Uterus (tissue), 4 donors: ENCODE data around the gene PLAGL1. TPM values are rescaled to one million over a fixed set of nuclear protein-coding genes. Genes with fewer than 3 reads are reported as not detected.

Experiments
- DNase-seq, 2 donors: peaks; one replicate each; pipeline ENCODE4 v3.0.0-alpha.2; 2019 to 2020
- H3K27ac ChIP-seq, 2 donors: fragments of 200-600 bp; sonication (generic); 1 replicate in 1 of 2; 2 replicates in 1 of 2; pipeline ENCODE4 v1.5.1; 2016 to 2018
- H3K27me3 ChIP-seq, 2 donors: fragments of 200-600 bp; sonication (generic); one replicate each; pipeline ENCODE4 v1.5.1; 2018 to 2019; ENCODE audit warnings: control low read depth in 1 of 2
- H3K36me3 ChIP-seq, 2 donors: fragments of 200-600 bp; sonication (generic); one replicate each; pipeline ENCODE4 v1.5.1; 2019; ENCODE audit warnings: control low read depth in 1 of 2
- H3K4me1 ChIP-seq, 2 donors: fragments of 200-600 bp; sonication (generic); one replicate each; pipeline ENCODE4 v1.5.1; 2018 to 2019; ENCODE audit warnings: control low read depth in 1 of 2
- H3K4me3 ChIP-seq, 2 donors: fragments of 200-600 bp; sonication (generic); 1 replicate in 1 of 2; 2 replicates in 1 of 2; pipeline ENCODE4 v1.5.1; 2018 to 2019; ENCODE audit warnings: mild to moderate bottlenecking in 1 of 2
- H3K9me3 ChIP-seq, 2 donors: fragments of 200-600 bp; sonication (generic); one replicate each; pipeline ENCODE4 v1.5.1; 2019; ENCODE audit warnings: control low read depth in 1 of 2
- CTCF ChIP-seq, 4 experiments: fragments of 200-600 bp in 2 of 4; fragments of 450-650 bp in 2 of 4; sonication (generic) in 2 of 4; IDR thresholded peaks; one replicate each; pipeline ENCODE4 v1.5.1; 2016 to 2019; ENCODE audit warnings: antibody characterized with exemption in 4 of 4, mild to moderate bottlenecking in 2 of 4, moderate library complexity in 1 of 4
- POLR2A ChIP-seq, 2 donors: fragments of 450-650 bp; IDR thresholded peaks; one replicate each; pipeline ENCODE4 v1.6.1; 2016; ENCODE audit warnings: antibody characterized with exemption in 2 of 2, mild to moderate bottlenecking in 1 of 2, moderate library complexity in 1 of 2
- intact Hi-C: fragments of 100-400 bp; cut with DNase I; formaldehyde crosslinking; loops from one replicate; pipeline ENCODE4 v1.15.1; 2023; ENCODE audit warnings: low total_unique reads
- total RNA-seq, 4 donors: library from RNA; depleted of rRNA in 3 of 4; stranded (reverse); fragments of >200 nt in 3 of 4; gene quantifications; one replicate each; pipeline versions ENCODE4 v1.1.0 to v1.2.4, GENCODE V29; 2014 to 2023
- donor health status: DM: yes; HTN: yes; CAD: no.

PLAGL1 gene
- total RNA-seq, 4 donors from 2014 or later = 8.7 to 76.9 (median 29.3) TPM

- Histone ChIP-seq H3K9me3 (no peaks in the 10 kb centered on the region), H3K36me3 (no peaks in the 10 kb centered on the region), H3K4me1 (no peaks in the 10 kb centered on the region), H3K27ac (peak overlapping the region; percentile 43 to 58), H3K27me3 (no peaks in the 10 kb centered on the region), H3K4me3 (no peak overlapping the region)
- TF ChIP-seq CTCF (IDR thresholded peaks at IDR 0.05) = no peak
- TF ChIP-seq POLR2A (IDR thresholded peaks at IDR 0.05) = no peak
- intact Hi-C loops = no loop called here
- DNase-seq = no peak
These were observed 37.4 kb downstream of the PLAGL1 start for GRCh38 chr6:143970456-143971218.

GRCh38 chr6:143969077-143969476 lies 39.0 kb downstream of the PLAGL1 start:
- Histone ChIP-seq H3K4me3 (no peak overlapping the region), H3K36me3 (no peaks in the 10 kb centered on the region), H3K27me3 (no peaks in the 10 kb centered on the region), H3K27ac (no peak overlapping the region), H3K4me1 (no peaks in the 10 kb centered on the region), H3K9me3 (no peaks in the 10 kb centered on the region)
- TF ChIP-seq CTCF (IDR thresholded peaks at IDR 0.05) (no peak), POLR2A (IDR thresholded peaks at IDR 0.05) (no peak)
- no peak for DNase-seq
- intact Hi-C loops = no loop called here

GRCh38 chr6:143967706-143968376 lies 40.2 kb downstream of the PLAGL1 start:
- Histone ChIP-seq H3K27me3 (no peaks in the 10 kb centered on the region), H3K4me3 (no peak overlapping the region), H3K4me1 (no peaks in the 10 kb centered on the region), H3K27ac (no peak overlapping the region), H3K36me3 (no peaks in the 10 kb centered on the region), H3K9me3 (no peaks in the 10 kb centered on the region)
- intact Hi-C loops = no loop called here
- no peak for DNase-seq
- TF ChIP-seq CTCF (IDR thresholded peaks at IDR 0.05) = no peak
- no peak for TF ChIP-seq POLR2A (IDR thresholded peaks at IDR 0.05)

- Histone ChIP-seq H3K9me3 (no peaks in the 10 kb centered on the region), H3K4me3 (no peak overlapping the region), H3K4me1 (no peaks in the 10 kb centered on the region), H3K27ac (no peak overlapping the region), H3K27me3 (no peaks in the 10 kb centered on the region), H3K36me3 (no peaks in the 10 kb centered on the region)
- no peak for DNase-seq
- intact Hi-C loops = no loop called here
- no peak for TF ChIP-seq POLR2A (IDR thresholded peaks at IDR 0.05)
- no peak for TF ChIP-seq CTCF (IDR thresholded peaks at IDR 0.05)
These were observed 41.7 kb downstream of the PLAGL1 start for GRCh38 chr6:143966312-143966711.

GRCh38 chr6:143965503-143966171 lies 42.4 kb downstream of the PLAGL1 start:
- H3K9me3 ChIP-seq = no peaks in the 10 kb centered on the region
- H3K4me3 ChIP-seq = no peak overlapping the region
- TF ChIP-seq POLR2A (IDR thresholded peaks at IDR 0.05) (no peak), CTCF (IDR thresholded peaks at IDR 0.05) (no peak)
- intact Hi-C loops = no loop called here
- H3K36me3 ChIP-seq = no peaks in the 10 kb centered on the region
- H3K27me3 ChIP-seq = no peaks in the 10 kb centered on the region
- no peak overlapping the region for H3K27ac ChIP-seq
- H3K4me1 ChIP-seq = no peaks in the 10 kb centered on the region
- no peak for DNase-seq
